Osteoblast (primary cell): ENCODE results near the gene AQP1. TPM values are rescaled to one million over a fixed set of nuclear protein-coding genes. Genes with fewer than 3 reads are reported as not detected.

Source experiments
- DNase-seq: peaks from one replicate; pipeline ENCODE4 v3.0.0; 2011; ENCODE audit warnings: low spot score, mixed read lengths; ENCODE audit not compliant: insufficient read length; ENCODE audit errors: missing footprints
- H2AFZ ChIP-seq: 2 replicates; pipeline ENCODE4 v1.6.0; 2011; ENCODE audit warnings: mild to moderate bottlenecking, low read length
- H3K27ac ChIP-seq: 2 replicates; pipeline ENCODE4 v1.5.1; 2011; ENCODE audit warnings: mild to moderate bottlenecking, low read depth, low read length, moderate library complexity
- H3K27me3 ChIP-seq: 2 replicates; pipeline ENCODE4 v1.6.0; 2012; ENCODE audit warnings: mild to moderate bottlenecking, control low read depth, inconsistent platforms, low read length, moderate library complexity; ENCODE audit not compliant: insufficient read depth
- H3K36me3 ChIP-seq: 2 replicates; pipeline ENCODE4 v1.5.1; 2011; ENCODE audit warnings: mild to moderate bottlenecking, low read length, control low read depth, moderate library complexity; ENCODE audit not compliant: insufficient read depth
- H3K4me1 ChIP-seq: 2 replicates; pipeline ENCODE4 v1.5.1; 2011; ENCODE audit warnings: mild to moderate bottlenecking, low read length, control low read depth, moderate library complexity; ENCODE audit not compliant: insufficient read depth
- H3K4me2 ChIP-seq: 2 replicates; pipeline ENCODE4 v1.6.0; 2011; ENCODE audit warnings: mild to moderate bottlenecking, low read length; ENCODE audit not compliant: insufficient read depth
- H3K4me3 ChIP-seq: fragments of 200-600 bp; sonication (generic); 3 replicates; pipeline ENCODE4 v1.5.1; 2012; ENCODE audit warnings: mild to moderate bottlenecking, low read length, inconsistent platforms; ENCODE audit not compliant: insufficient read depth
- H3K79me2 ChIP-seq: 2 replicates; pipeline ENCODE4 v1.6.0; 2012; ENCODE audit warnings: mild to moderate bottlenecking, low read length, control low read depth, inconsistent platforms; ENCODE audit not compliant: insufficient read depth
- H3K9me3 ChIP-seq: 2 replicates; pipeline ENCODE4 v1.5.1; 2011; ENCODE audit warnings: low read depth, low read length, control low read depth
- H4K20me1 ChIP-seq: 2 replicates; pipeline ENCODE4 v1.6.0; 2012; ENCODE audit warnings: mild to moderate bottlenecking, low read length, control low read depth; ENCODE audit not compliant: insufficient read depth
- total RNA-seq: library from RNA; depleted of rRNA; stranded (reverse); fragments of >200 nt; gene quantifications from 2 replicates; pipeline ENCODE4 v1.2.3, GENCODE V29; 2012
- TF ChIP-seq, protein P1 (sequence below): IDR thresholded peaks from 2 replicates; pipeline ENCODE4 v1.5.1; 2011; ENCODE audit warnings: mild to moderate bottlenecking, low read depth, low read length, moderate library complexity; ENCODE audit errors: extremely low read depth

The AQP1 gene
- total RNA-seq, result 0.59 and 0.72 TPM in 2 replicates

DNA sequence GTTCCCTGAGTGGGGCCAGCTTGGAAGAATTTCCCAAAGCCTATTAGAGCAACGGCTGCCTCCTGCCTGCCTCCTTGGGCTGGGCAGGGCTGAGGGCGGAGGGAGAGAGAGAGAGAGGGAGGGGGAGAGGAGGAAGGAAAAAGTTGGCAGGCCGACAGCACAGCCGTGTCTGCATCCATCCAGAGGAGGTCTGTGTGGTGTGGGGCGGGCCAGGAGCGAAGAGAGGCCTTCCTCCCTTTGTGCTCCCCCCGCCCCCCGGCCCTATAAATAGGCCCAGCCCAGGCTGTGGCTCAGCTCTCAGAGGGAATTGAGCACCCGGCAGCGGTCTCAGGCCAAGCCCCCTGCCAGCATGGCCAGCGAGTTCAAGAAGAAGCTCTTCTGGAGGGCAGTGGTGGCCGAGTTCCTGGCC, at the start of gene AQP1:
AQP1 (plus strand) TSS at position 293 of the 409 bp plus-strand sequence; CDS start at position 350, 57 bp downstream.
- Histone ChIP-seq H2AFZ (no peak within 1 kb of the TSS), H3K4me3 (no peak within 1 kb of the TSS), H4K20me1 (no peaks in the 10 kb centered on the region), H3K4me1 (peaks cover 19% of the 10 kb centered on the region), H3K36me3 (no peaks in the 10 kb centered on the region), H3K9me3 (no peaks in the 10 kb centered on the region), H3K27ac (no peak within 1 kb of the TSS), H3K27me3 (no peaks in the 10 kb centered on the region), H3K4me2 (no peak within 1 kb of the TSS), H3K79me2 (no peaks in the 10 kb centered on the region)
- TF ChIP-seq, protein P1, sequence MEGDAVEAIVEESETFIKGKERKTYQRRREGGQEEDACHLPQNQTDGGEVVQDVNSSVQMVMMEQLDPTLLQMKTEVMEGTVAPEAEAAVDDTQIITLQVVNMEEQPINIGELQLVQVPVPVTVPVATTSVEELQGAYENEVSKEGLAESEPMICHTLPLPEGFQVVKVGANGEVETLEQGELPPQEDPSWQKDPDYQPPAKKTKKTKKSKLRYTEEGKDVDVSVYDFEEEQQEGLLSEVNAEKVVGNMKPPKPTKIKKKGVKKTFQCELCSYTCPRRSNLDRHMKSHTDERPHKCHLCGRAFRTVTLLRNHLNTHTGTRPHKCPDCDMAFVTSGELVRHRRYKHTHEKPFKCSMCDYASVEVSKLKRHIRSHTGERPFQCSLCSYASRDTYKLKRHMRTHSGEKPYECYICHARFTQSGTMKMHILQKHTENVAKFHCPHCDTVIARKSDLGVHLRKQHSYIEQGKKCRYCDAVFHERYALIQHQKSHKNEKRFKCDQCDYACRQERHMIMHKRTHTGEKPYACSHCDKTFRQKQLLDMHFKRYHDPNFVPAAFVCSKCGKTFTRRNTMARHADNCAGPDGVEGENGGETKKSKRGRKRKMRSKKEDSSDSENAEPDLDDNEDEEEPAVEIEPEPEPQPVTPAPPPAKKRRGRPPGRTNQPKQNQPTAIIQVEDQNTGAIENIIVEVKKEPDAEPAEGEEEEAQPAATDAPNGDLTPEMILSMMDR, result no peak
- no peak for DNase-seq

DNA sequence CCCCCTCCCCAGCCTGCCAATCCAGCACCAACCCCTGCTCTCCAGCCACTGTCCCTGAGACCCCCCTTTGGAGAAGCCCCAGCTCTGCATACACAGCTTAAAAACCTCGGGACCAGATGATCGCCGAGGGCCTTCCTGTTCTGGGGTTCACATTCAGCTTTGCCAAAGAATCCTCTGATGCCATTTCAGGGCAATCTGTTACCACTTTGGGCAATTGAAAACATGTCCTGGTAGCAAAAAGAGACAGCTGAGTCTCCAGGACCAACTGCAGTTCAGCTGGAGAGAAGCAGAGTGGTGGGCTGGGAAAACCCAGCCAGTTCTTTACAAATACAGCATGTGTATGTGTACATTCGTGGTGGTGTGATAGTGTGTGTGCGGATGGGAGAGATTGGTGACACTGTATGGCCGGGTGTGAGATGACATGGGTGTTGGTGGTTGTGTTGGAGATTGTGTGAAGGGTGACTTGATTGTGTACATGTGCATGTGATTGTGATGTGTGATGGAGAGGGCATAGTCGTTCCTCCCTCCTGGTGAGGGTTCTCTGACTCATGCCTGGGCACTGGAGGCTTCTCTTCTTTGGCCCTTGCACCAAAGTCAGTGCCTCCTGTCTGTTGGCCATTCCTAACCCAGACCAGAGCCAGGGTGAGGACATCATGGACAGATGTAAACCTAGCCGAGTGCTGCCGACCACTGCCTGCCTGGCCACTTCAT, 48.5 kb upstream of the AQP1 start:
- Histone ChIP-seq H3K36me3 (no peaks in the 10 kb centered on the region), H3K4me1 (peaks cover 4% of the 10 kb centered on the region), H3K9me3 (no peaks in the 10 kb centered on the region), H3K27ac (no peak overlapping the region), H2AFZ (no peak overlapping the region), H3K4me3 (no peak overlapping the region), H4K20me1 (no peaks in the 10 kb centered on the region), H3K79me2 (no peaks in the 10 kb centered on the region), H3K27me3 (no peaks in the 10 kb centered on the region), H3K4me2 (no peak overlapping the region)
- peak; percentile 90 for DNase-seq
- TF ChIP-seq, protein P1, result no peak

DNA sequence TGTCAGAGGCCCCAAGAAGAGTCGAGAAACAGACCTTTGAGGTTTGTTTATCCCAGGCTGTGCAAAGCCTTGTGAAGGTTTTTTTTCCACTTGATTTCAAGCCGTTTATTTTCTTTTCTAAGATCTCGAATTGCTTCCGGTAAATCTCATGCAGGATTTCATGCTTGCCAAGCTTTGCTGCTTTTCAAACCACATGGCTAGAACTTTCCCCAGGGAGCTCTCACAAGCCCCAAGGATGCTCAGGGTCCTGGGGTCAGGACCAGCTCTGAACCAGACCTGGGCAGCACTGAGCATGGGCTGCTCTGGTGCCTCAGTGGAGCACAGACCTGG, 48.0 kb upstream of the AQP1 start:
- Histone ChIP-seq H3K36me3 (no peaks in the 10 kb centered on the region), H2AFZ (no peak overlapping the region), H4K20me1 (no peaks in the 10 kb centered on the region), H3K79me2 (no peaks in the 10 kb centered on the region), H3K9me3 (no peaks in the 10 kb centered on the region), H3K4me2 (no peak overlapping the region), H3K27ac (no peak overlapping the region), H3K27me3 (no peaks in the 10 kb centered on the region), H3K4me1 (peaks cover 4% of the 10 kb centered on the region), H3K4me3 (no peak overlapping the region)
- TF ChIP-seq, protein P1, result no peak
- peak; percentile 85 for DNase-seq

DNA sequence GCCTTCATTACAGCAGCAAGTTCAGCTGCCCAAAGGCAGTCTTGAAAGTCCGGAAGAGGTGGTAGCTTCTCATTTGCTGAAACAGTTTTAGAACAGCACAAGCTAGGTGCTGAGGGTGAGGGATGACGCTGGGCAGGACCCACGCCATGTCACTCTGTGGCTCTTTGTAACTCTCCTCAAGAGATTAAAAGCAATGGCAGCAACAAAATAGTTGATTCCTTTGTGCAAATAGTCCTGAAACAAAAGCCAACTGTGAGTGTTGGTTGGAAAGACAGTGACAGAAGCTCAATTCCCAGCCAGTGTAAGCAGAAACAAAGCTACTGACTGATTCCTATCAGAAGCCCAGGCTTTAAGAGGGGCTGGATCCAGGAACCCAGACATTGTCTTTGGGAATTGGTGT, 47.6 kb upstream of the AQP1 start:
- no peak for DNase-seq
- Histone ChIP-seq H2AFZ (no peak overlapping the region), H3K27ac (no peak overlapping the region), H3K4me1 (peaks cover 4% of the 10 kb centered on the region), H3K9me3 (no peaks in the 10 kb centered on the region), H3K4me3 (no peak overlapping the region), H3K79me2 (no peaks in the 10 kb centered on the region), H4K20me1 (no peaks in the 10 kb centered on the region), H3K4me2 (no peak overlapping the region), H3K27me3 (no peaks in the 10 kb centered on the region), H3K36me3 (no peaks in the 10 kb centered on the region)
- TF ChIP-seq, protein P1, result no peak
